HFFc6 (cell line): ENCODE results near the gene RGN. TPM values are rescaled to one million over a fixed set of nuclear protein-coding genes. Genes with fewer than 3 reads are reported as not detected.

Experiments used
- DNase-seq: peaks from one replicate; pipeline ENCODE4 v3.0.0-alpha.2; 2018
- H3K27ac Mint-ChIP-seq: 2 replicates; pipeline ENCODE4 v1.8.0; 2020; ENCODE audit warnings: mild to moderate bottlenecking, mixed read lengths
- H3K27me3 Mint-ChIP-seq: 2 replicates; pipeline ENCODE4 v1.8.0; 2021; ENCODE audit warnings: mild to moderate bottlenecking, moderate library complexity, mixed read lengths; ENCODE audit not compliant: insufficient read depth
- H3K36me3 Mint-ChIP-seq: 2 replicates; pipeline ENCODE4 v1.8.0; 2021; ENCODE audit warnings: low read depth, mixed read lengths
- H3K4me1 Mint-ChIP-seq: 2 replicates; pipeline ENCODE4 v1.8.0; 2020; ENCODE audit warnings: low read depth, mixed read lengths
- H3K4me3 Mint-ChIP-seq: 2 replicates; pipeline ENCODE4 v1.8.0; 2020; ENCODE audit warnings: mild to moderate bottlenecking, moderate library complexity, mixed read lengths
- H3K9me3 Mint-ChIP-seq: 2 replicates; pipeline ENCODE4 v1.8.0; 2020; ENCODE audit warnings: mild to moderate bottlenecking, mixed read lengths
- long read RNA-seq: library from polyadenylated mRNA; unstranded; transcript quantifications from one replicate; pipeline ENCODE4 v2.0.0, GENCODE V29; 2019
- total RNA-seq, 6 experiments: library from RNA; stranded (reverse); fragmentation: NEBNext Ultra II Directional; extraction: Animal tissue kit (Norgen Biotek cat#: 25700); gene quantifications; 2 replicates in 1 of 6; 3 replicates in 5 of 6; pipeline ENCODE4 v1.2.3, GENCODE V29; 2021
- TF ChIP-seq, protein P1 (sequence below): fragments of 200-600 bp; sonication (generic); IDR thresholded peaks from 2 replicates; pipeline ENCODE4 v1.5.0; 2021; ENCODE audit warnings: antibody characterized with exemption, mild to moderate bottlenecking

Gene RGN
- total RNA-seq: 1 to 10 TPM in 2 of 6 experiments, under 1 TPM in 4; 0.46 to 2.5 (median 0.67) TPM
- long read RNA-seq, partial matches to known transcripts: 0 of 3 reads
- long read RNA-seq, other reads (novel, unspliced or antisense): 0 of 3 reads

DNA sequence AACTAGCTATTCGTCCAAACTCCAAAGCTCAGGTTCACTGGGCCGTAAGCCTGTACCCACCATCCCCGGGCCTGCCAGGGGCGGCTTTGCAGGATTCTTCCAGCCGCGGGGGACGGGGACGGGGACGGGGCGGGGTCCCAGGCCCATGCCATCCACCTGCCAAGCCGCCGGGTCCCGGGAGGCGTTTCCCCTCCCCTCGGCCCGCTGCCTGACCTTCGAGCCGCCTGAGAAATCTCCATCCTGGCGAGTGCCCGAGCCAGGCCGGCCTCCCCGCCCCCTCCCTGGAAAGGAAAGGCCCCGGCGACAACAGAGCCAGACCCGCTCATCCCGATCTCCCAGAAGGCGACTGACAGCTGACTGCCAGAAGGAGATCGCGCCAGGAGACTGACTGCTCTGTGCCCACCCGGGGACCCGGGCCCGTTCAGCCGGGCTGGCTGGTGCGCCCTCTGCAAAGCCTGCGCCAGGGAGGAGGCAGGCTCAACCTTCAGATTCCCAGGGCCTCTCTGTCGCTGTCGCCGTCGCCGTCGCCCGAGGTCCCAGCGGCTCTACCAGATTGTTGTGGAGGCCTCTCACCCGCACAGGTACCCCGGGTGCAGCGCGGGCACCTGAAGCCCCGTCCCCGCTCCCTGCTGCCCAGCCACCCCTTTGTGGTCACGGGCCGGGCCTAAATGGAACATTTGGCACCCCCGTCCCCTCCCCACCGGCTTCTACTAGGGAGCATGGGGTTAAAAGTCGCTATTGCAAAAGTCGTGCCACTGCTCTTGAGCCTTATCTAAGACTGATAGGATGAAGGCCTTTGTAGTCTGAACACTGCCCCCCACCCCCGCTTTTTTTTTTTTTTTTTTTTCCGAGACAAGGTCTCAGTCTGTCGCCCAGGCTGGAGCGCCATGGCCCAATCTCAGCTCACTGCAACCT lies at the start of gene RGN:
Gene RGN, plus strand, starts transcription at position 315 of the 915 bp plus-strand sequence. CDS start 2,702 bp downstream, outside the sequence.
- Mint-ChIP-seq H3K4me3 (peak within 1 kb of the TSS; percentile 32; the same call in 1 of the 2 replicates), H3K27ac (no peak within 1 kb of the TSS; the same call in 1 of the 2 replicates), H3K27me3 (no peaks in the 10 kb centered on the region; the same call in 1 of the 2 replicates), H3K36me3 (no peaks in the 10 kb centered on the region), H3K4me1 (no peaks in the 10 kb centered on the region), H3K9me3 (no peaks in the 10 kb centered on the region)
- no peak for DNase-seq
- TF ChIP-seq, protein P1, sequence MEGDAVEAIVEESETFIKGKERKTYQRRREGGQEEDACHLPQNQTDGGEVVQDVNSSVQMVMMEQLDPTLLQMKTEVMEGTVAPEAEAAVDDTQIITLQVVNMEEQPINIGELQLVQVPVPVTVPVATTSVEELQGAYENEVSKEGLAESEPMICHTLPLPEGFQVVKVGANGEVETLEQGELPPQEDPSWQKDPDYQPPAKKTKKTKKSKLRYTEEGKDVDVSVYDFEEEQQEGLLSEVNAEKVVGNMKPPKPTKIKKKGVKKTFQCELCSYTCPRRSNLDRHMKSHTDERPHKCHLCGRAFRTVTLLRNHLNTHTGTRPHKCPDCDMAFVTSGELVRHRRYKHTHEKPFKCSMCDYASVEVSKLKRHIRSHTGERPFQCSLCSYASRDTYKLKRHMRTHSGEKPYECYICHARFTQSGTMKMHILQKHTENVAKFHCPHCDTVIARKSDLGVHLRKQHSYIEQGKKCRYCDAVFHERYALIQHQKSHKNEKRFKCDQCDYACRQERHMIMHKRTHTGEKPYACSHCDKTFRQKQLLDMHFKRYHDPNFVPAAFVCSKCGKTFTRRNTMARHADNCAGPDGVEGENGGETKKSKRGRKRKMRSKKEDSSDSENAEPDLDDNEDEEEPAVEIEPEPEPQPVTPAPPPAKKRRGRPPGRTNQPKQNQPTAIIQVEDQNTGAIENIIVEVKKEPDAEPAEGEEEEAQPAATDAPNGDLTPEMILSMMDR: no peak

DNA sequence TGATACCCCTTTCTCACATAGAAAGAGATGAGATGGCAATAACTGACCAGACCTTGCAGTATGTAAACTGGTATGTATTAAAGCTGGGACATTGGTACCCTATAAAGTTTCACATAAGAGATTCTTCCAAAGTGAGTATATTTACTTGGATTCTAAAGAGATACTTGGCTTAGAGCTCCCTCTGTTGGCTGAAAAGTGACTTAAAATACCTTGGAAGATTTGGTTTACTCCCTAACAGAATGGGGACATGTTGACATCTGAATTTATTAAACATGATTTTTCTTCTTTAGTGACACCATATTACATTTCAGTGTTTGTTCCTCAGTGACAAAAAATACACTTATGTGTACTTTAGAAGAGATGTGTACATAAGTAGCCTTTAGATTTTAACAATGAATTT lies 47.9 kb upstream of the RGN start:
- peak; percentile 47 for DNase-seq

DNA sequence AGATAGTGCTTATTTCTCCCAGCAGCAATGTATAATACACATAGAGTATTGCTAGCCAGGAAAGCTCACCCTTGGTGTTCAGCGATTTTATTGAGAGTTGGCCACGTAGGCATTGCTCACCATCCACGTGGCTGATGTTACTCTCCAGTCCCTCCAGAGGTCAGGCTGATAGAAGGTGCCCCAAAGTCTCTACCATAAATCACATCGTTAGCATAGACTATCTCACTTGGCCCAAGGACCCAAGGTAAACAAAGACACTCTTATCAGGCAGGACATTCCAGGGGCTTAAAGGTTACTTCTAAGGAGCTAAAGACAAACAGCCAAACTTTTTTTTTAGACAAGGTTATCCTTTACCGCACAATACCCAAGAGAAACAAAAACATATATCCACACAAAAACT lies 30.3 kb upstream of the RGN start:
- Mint-ChIP-seq H3K4me1 (peaks cover 6% of the 10 kb centered on the region; the same call in 1 of the 2 replicates), H3K27ac (peak overlapping the region; percentile 51; the same call in 1 of the 2 replicates), H3K9me3 (no peaks in the 10 kb centered on the region)

More for the DNA sequence above, 47.9 kb upstream of the RGN start:
- Mint-ChIP-seq H3K4me1 (no peaks in the 10 kb centered on the region), H3K9me3 (no peaks in the 10 kb centered on the region), H3K27ac (no peak overlapping the region), H3K36me3 (no peaks in the 10 kb centered on the region), H3K4me3 (no peak overlapping the region), H3K27me3 (no peaks in the 10 kb centered on the region; the same call in 1 of the 2 replicates)
- TF ChIP-seq, protein P1: peak; percentile 78

DNA sequence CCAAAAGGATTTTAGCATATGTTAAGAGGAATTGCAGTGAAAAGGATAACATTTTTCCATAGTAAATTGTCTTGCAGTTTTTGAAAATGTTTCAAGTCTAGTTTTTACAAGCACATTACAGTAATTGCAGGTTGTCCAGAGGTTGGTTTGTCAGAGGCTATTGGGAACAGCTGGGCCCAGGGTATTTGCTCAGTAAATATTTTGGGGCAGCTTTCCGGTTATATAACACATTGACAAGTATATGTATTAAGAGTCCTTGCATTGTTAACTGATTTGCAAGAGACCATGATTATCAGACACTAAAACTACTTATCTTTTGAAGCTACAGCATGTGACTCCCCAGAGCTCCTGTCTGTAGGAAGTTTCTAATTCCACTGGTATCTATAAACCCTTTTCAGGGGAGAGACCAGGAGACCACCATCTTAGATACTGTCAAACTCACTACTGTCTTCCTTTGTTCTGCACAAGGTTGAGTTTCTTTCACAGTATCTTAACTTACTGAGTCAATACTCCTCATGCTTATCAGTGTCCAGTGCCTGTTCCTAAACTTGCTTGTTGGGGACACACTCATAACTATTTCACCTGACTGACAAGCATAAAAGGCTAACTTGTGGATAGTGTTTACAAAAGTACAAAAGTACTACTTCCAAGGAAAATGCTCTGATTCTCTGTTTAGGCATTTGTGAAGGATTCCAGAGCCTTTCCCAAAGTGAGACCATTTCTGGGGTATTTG lies 18.9 kb upstream of the RGN start:
- TF ChIP-seq, protein P1: no peak
- no peaks in the 10 kb centered on the region for H3K4me1 Mint-ChIP-seq
- no peaks in the 10 kb centered on the region for H3K9me3 Mint-ChIP-seq
- no peak overlapping the region for H3K4me3 Mint-ChIP-seq
- no peak for DNase-seq
- no peaks in the 10 kb centered on the region for H3K36me3 Mint-ChIP-seq
- H3K27me3 Mint-ChIP-seq: no peaks in the 10 kb centered on the region
- no peak overlapping the region for H3K27ac Mint-ChIP-seq

More for the DNA sequence above, 30.3 kb upstream of the RGN start:
- TF ChIP-seq, protein P1: no peak
- no peak for DNase-seq
- Mint-ChIP-seq H3K36me3 (peaks cover 9% of the 10 kb centered on the region; the same call in 1 of the 2 replicates), H3K27me3 (no peaks in the 10 kb centered on the region), H3K4me3 (no peak overlapping the region)

DNA sequence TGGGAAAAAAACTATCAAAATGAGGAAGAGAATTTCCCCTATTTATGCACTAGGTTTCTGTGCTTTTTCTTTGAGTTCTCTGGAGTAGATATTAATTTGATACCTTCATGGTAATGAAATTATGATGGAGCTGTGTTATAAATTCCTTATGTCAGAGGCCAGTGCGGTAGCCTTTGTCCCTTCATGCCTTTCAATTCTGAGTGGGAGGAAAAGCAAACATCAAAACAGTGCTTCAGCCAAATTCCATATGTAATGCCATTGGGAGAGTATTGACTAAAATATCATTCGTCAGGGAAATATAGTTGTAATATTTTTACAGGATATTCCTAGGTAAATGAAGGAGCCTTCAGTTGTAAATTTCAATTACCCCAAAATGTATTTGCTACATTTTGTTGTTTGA lies 17.5 kb upstream of the RGN start:
- H3K9me3 Mint-ChIP-seq: no peaks in the 10 kb centered on the region
- no peaks in the 10 kb centered on the region for H3K36me3 Mint-ChIP-seq
- H3K27me3 Mint-ChIP-seq: no peaks in the 10 kb centered on the region
- no peak overlapping the region for H3K4me3 Mint-ChIP-seq
- no peak for DNase-seq
- H3K4me1 Mint-ChIP-seq: no peaks in the 10 kb centered on the region
- H3K27ac Mint-ChIP-seq: no peak overlapping the region
- TF ChIP-seq, protein P1: no peak
